Superior temporal gyrus (tissue), 1 donor: Measurements from ENCODE around the gene SH3BP1.
"Not testable (repeated sequence)": the region's sequence is repeated elsewhere in the genome, so short reads cannot be mapped to it uniquely, and the experiment has no call there.

ENCODE experiments used
- DNase-seq: peaks from one replicate; pipeline ENCODE4 v3.0.0-alpha.2; 2016; ENCODE audit errors: extremely low spot score

Gene SH3BP1

GRCh38 chr22:37633089-37633624 lies 6.3 kb upstream of the SH3BP1 start:
- DNase-seq = no peak

GRCh38 chr22:37633625-37634416 lies 5.6 kb upstream of the SH3BP1 start:
- peak; percentile 58 for DNase-seq

GRCh38 chr22:37634417-37634924 lies 5.0 kb upstream of the SH3BP1 start:
- no peak for DNase-seq

- no peak for DNase-seq
These were observed 4.3 kb upstream of the SH3BP1 start for GRCh38 chr22:37635157-37635556.

GRCh38 chr22:37636186-37636948 lies 3.1 kb upstream of the SH3BP1 start:
- DNase-seq = no peak

- DNase-seq = no peak
These were observed 2.6 kb upstream of the SH3BP1 start for GRCh38 chr22:37636949-37637273.

- no peak for DNase-seq
These were observed 939 bp upstream of the SH3BP1 start for GRCh38 chr22:37638391-37639069.

GRCh38 chr22:37639771-37640590 lies 512 bp downstream of the SH3BP1 start:
- DNase-seq = no peak

GRCh38 chr22:37640591-37641560 lies 1.4 kb downstream of the SH3BP1 start:
- DNase-seq = no peak

GRCh38 chr22:37641561-37641949 lies 2.1 kb downstream of the SH3BP1 start:
- DNase-seq = no peak

GRCh38 chr22:37643225-37643847 lies 3.9 kb downstream of the SH3BP1 start:
- peak; percentile 92 for DNase-seq

- no peak for DNase-seq
These were observed 7.8 kb downstream of the SH3BP1 start for GRCh38 chr22:37647317-37647716.

GRCh38 chr22:37647928-37648327 lies 8.5 kb downstream of the SH3BP1 start:
- DNase-seq = no peak

- no peak for DNase-seq
These were observed 11.1 kb downstream of the SH3BP1 start for GRCh38 chr22:37650463-37651136.

GRCh38 chr22:37654563-37655251 lies 15.2 kb downstream of the SH3BP1 start:
- no peak for DNase-seq

- DNase-seq = no peak
These were observed 15.7 kb downstream of the SH3BP1 start for GRCh38 chr22:37655252-37655563.

- DNase-seq = not testable (repeated sequence)
These were observed 17.1 kb downstream of the SH3BP1 start for GRCh38 chr22:37656583-37656982.

GRCh38 chr22:37657590-37658132 lies 18.2 kb downstream of the SH3BP1 start:
- no peak for DNase-seq
